Stimulated activated CD4-positive, alpha-beta T cell treated with anti-CD3 and anti-CD28 coated beads, Interleukin-2, amount 100 ng/mL, for 24 hours (primary cell): Measurements from ENCODE around the gene GNMT.
A peak's percentile ranks its signal among the peaks of the same experiment; 100 is the strongest.
"Not testable (repeated sequence)": the region's sequence is repeated elsewhere in the genome, so short reads cannot be mapped to it uniquely, and the experiment has no call there.

Experiments used
- DNase-seq, 2 donors: peaks; one replicate each; pipeline ENCODE4 v3.0.0-alpha.2; 2020

GNMT gene

DNA sequence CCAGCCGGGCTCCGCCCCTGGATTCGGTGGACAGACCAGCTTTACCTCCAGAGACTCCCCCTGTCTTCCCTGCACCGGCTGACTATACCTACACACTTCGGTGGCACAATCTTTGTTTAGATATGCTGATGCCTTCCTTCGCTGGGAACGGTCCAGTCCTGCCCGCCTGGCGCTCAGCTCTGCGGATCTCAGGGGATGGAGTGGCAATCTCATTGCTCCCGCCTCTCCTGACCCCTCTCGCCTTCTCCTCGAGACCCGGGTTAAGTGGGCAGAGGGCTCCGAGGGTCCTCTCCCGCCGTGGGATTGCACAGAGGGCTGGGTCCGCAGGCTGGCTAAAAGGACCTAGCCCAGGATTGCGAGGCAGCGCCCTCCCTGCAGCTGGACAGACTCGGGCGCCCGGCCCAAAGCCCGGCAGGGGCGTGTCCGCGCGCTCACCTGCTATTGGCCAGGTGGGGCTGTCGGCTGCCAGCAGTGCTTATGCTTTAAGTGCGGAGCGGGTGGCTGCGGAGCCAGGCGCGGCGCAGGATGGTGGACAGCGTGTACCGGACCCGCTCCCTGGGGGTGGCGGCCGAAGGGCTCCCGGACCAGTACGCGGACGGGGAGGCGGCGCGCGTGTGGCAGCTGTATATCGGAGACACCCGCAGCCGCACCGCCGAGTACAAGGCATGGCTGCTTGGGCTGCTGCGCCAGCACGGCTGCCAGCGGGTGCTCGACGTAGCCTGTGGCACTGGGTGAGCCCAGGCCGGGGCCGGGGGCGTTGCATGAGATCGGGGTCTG lies at the start of gene GNMT:
Gene GNMT, plus strand, starts transcription at position 512 of the 777 bp plus-strand sequence. Its CDS starts 14 bp downstream, at position 526.
- peak; percentile 34 to 52 for DNase-seq

DNA sequence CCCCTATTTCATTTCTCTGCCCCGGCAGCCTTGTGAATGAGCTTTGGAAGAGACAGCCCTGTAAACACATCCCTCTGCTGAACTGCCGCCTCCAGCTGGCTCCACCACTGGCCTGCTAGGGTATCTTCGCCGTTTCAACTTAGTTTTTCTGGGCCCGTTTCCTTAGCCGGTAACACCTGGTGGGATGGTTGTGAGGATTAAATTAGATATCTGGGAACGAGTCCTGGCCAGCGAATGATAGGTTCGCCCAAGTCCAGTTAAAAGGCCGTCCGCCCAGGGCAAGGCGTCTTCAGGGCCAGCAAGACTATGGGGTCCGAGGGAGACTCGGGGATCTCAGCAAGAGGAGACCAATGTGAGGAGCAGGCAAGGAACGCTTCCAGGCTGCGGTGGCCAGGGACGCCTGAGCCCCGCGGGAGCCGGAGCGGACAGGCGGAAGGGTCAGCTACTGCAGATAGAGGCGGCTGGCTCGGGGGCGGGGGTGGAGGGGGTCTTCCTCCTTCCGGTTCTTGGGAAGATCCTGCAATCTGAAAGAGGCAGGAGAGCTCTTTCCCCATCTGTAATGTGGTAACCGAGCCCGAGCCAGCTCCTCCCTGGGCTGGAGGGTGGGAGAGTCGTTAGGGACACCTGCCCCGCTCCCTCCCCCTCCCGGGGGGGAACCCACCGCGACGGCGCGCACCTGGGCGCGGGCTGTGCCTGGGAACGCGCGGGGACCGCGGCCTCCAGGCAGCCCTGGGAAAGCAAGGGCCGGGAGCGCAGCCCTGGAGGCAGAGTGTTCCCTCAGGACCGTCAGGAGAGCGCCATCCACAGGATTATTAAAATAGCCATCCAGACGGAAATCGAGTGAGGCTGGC lies 49.2 kb upstream of the GNMT start:
- DNase-seq: no peak

DNA sequence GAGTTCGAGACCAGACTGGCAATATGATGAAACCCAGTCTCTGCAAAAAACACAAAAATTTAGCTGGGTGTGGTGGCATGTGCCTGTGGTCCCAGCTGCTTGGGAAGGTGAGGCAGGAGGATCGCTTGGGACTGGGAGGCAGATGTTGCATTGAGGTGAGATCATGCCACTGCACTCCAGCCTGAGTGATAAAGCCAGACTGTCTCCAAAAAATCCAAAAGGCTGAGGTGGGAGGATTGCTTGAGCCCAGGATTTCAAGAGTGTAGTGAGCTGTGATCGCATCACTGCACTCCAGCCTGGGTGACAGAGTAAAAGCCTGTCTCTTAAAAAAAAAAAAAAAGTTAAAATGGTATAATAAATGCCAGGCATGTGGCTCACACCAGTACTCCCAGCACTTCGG lies 46.0 kb upstream of the GNMT start:
- DNase-seq: no peak

DNA sequence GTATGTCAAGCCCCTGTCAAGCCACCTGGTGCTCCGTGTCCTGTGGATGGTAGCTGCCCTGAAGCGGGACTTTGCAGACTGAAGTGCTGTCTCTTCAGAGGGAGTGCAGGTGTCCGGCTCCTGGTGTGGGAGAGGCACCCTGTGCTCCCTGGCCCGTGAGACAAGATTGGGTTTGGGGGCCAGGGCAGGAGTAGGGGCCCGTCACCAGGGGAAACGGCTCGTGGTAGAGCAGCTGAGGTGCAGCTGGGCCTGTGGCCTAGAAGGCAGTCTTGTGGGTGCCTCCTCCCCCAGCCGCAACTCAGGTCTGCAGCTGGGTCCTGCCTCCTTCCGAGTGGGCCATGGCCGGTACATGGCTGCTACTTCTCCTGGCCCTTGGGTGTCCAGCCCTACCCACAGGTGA lies 44.8 kb upstream of the GNMT start, which contains the start of gene PTCRA:
Gene PTCRA, plus strand, starts transcription at position 322 of the 400 bp plus-strand sequence. Its CDS starts 17 bp downstream, at position 339.
- no peak for DNase-seq

DNA sequence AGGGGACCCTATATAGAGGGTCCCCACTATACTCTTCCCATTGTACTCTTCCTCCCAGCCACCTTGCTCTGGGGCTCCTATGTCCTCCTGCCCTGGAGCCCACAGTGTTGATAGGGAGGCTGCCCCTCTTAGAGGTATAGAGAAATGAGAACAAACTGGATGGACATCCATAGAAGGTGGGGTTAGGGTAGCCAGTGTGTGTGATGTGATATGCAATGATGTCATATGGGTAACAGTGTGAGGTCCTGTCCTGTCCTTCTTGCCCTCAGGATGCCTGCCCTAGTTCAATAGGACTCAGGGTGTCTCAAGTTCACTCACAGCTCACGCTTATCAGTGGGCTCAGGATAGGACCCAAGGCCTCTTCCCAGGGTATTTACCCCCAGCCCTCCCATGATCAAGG lies 44.3 kb upstream of the GNMT start:
- no peak for DNase-seq

DNA sequence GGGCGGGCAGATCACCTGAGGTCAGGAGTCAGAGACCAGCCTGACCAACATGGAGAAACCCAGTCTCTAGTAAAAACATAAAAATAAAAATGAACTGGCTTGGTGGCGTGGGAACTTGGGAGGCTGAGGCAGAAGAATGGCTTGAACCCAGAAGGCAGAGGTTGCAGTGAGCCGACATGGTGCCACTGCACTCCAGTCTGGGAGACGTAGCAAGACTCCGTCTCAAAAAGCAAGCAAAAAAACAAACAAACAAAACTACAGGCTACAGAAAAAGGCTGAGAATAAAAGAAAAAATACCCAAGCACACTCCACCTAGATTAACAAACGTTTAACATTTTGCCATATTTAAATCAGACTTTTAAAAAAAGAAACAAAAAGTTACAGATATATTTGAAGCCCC lies 38.8 kb upstream of the GNMT start:
- DNase-seq: no peak

DNA sequence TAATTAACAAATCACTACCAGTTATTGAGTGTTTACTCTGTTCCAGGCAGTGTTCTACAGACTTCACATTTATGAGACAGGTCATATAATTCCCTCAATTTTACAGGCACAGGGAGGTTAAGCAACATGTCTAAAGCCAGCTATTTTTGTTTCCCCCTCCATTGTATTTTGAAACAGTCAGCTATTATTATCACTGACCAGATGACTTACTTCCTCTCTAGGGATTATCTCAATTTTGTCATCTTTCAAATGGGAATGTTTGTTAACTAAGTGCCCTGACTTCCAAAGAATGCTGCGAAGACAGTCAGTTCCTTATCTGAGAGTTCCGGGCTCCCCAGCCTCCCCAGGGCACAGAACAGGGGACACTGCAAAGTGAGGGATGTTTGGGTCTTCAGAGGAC lies 36.9 kb upstream of the GNMT start:
- DNase-seq: no peak

DNA sequence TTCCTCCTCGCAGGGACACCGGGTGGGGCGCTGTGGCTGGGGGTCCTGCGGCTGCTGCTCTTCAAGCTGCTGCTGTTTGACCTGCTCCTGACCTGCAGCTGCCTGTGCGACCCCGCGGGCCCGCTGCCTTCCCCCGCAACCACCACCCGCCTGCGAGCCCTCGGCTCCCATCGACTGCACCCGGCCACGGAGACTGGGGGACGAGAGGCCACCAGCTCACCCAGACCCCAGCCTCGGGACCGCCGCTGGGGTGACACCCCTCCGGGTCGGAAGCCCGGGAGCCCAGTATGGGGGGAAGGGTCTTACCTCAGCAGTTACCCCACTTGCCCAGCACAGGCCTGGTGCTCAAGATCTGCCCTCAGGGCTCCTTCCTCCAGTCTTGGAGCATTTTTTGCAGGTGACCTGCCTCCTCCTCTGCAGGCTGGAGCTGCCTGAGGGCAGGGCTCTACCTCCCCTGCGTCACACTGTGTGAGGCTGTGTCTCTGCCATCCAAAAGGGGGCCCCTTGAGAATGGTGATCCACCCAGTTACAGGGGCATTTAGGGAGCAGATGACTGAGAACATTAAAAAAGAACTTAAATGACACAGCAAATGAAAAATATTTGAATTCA lies 35.2 kb upstream of the GNMT start:
- DNase-seq: no peak

DNA sequence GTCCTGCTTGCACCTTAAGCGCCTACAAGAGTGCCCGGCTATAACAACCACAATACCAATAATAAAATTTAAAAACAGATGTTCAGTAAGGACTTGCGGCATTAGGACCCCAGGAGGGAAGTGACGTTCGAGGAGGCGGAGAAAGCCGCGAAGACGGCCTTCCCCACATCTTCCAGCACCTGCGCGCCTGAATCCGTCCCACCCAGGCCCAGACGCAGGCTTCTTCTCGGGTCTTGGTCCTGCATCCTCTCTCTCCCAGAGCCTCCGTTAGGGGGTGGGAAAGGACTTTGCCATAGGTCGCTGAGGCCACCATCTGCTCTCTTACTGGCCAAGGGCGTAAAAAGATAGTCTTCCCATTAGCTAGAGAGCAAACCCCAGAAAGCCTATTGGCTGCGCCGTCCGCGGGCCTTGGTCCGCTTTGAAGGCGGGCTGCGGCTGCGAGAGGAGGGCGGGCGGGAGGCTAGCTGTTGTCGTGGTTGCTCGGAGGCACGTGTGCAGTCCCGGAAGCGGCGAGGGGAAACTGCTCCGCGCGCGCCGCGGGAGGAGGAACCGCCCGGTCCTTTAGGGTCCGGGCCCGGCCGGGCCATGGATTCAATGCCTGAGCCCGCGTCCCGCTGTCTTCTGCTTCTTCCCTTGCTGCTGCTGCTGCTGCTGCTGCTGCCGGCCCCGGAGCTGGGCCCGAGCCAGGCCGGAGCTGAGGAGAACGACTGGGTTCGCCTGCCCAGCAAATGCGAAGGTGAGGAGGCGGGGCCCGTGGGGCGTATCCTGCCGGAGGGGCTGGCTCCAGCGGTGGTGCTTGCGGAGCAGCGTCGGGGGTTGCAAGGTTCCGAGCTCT lies 31.4 kb upstream of the GNMT start, which contains the start of gene CNPY3:
Gene CNPY3, plus strand, starts transcription at position 495 of the 835 bp plus-strand sequence. Its CDS starts 91 bp downstream, at position 586.
- peak; percentile 93 to 94 for DNase-seq

DNA sequence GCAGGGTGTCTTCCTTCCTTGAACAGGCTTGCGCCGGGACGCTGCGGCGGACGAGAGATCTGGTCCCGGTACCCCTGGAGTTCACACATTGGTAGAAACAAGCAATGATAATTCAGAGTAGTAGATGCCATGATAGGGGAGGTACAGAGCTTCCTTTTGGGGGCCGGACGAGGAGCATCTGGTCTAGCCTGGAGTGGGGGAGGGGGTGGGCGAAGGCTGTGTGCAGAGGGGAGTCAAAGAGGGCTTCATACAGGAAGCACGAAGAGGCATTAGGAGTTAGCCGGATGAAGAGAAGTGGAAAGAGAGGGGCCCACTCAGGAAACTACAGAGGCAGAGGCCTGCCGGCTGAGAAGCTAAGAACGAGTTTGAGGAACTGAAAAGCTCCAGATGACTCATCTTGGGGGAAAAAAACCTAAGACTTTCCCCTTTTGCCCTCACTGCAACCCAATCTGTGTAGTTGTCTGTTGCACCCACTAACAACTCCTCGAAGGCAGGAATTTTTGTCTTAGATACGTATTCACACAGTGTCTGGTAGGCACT lies 30.7 kb upstream of the GNMT start:
- DNase-seq: peak; percentile 65 to 70

DNA sequence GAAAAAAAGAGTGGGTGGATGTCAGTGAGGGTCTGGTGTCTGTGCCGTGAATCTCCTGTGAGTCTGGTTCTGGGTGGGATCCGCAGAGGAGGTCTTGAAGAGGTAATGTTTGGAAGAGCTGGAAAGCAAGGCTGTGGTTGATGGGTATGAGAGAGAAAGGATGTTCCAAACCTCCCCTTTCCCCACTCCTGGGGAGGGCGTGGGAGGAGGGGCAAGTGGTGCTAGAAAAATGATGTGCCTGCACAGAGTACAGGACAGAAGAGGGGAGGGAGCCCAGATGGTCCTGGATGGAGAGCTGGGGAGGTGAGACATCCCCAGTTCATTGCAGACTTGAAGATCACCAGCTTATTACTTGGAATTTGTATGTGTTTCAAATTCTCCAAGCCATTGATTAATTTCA lies 28.1 kb upstream of the GNMT start:
- DNase-seq: no peak

DNA sequence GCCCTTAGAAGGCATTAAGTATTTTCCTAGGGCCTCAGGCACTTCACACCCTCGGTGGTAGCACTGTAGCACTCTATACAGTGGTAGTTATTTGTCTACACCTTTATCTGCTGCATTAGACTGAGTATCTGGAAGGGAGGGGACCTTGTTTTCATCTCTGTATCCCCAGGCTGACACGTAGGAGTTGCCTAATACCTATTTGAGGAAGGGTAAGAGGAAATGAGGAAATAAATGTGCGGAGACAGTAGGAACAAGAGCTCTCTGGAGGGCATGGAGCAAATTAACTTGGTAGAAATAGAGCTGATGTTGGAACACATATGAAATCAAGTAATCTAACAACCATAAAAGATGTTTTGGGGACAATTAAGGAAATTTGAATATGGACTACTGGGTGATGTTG lies 27.3 kb upstream of the GNMT start:
- no peak for DNase-seq

DNA sequence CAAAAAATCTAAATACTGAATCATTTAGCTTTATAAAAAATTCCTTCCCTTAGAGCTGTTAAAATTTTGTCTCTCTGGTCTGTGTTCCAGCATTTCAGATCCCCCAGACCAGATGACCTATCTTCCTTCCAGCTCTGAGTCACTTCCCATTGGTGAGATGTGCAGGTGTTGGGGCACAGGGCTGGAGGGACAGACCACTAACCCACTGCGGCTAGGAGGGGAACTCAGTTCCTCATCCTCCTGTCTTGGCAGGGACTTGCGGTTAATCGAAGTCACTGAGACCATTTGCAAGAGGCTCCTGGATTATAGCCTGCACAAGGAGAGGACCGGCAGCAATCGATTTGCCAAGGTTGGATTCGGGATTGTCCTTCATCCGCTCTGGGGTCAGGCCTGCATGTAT lies 25.2 kb upstream of the GNMT start:
- DNase-seq: no peak

DNA sequence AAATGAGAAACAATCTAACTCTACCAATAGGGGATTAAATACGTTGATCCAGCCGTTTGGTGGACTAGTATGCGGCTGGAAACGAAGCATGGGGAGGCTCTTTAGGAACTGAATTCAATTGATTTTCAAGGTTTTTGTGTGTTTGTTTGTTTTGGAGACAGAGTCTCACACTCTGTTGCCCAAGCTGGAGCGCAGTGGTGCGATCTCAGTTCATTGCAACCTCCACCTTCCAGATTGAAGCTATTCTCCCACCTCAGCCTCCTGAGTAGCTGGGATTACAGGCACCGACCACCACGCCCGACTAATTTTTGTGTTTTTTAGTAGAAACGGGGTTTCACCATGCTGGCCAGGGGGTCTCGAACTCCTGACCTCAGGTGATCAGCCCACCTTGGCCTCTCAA lies 24.2 kb upstream of the GNMT start:
- no peak for DNase-seq

DNA sequence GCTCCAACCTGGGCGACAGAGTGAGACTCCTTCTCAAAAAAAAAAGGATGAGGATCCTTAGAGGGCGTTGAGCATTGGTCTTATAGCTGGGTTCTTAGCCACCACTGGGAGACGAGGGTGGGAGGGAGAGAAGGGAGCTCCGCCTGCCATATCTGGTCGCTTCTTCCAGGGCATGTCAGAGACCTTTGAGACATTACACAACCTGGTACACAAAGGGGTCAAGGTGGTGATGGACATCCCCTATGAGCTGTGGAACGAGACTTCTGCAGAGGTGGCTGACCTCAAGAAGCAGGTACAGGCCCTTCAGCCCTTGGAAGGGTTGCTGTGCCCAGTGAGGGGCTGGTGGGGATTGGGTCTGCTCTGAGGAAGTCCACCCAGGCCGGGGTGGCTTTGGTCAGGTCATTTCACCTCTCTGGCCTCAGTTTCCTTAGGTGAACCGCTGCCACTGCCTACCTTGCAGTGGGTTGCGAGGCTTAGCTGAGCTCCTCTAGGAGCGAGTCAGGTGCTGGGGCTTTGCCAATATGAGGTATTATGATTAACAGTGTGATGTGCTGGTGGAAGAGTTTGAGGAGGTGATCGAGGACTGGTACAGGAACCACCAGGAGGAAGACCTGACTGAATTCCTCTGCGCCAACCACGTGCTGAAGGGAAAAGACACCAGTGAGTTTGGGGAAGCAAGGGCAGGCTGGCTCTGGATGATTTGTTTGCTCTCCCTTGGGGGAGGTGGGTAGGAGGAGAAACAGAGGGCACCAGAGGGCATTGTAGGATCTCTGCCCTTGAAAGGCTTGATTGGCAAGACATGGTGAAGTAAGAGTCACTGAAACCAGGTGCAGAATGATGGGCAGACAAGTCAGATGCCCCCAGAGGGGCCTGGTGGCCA lies 22.8 kb upstream of the GNMT start:
- DNase-seq: no peak

DNA sequence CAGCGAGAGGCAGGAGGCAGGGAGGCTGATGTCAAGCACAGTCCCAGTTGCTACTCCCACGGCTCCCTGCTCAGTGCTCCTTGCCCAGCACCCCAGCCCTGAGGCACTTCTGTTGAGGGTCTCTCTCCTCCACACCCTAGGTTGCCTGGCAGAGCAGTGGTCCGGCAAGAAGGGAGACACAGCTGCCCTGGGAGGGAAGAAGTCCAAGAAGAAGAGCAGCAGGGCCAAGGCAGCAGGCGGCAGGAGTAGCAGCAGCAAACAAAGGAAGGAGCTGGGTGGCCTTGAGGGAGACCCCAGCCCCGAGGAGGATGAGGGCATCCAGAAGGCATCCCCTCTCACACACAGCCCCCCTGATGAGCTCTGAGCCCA lies 22.1 kb upstream of the GNMT start:
- DNase-seq: no peak

DNA sequence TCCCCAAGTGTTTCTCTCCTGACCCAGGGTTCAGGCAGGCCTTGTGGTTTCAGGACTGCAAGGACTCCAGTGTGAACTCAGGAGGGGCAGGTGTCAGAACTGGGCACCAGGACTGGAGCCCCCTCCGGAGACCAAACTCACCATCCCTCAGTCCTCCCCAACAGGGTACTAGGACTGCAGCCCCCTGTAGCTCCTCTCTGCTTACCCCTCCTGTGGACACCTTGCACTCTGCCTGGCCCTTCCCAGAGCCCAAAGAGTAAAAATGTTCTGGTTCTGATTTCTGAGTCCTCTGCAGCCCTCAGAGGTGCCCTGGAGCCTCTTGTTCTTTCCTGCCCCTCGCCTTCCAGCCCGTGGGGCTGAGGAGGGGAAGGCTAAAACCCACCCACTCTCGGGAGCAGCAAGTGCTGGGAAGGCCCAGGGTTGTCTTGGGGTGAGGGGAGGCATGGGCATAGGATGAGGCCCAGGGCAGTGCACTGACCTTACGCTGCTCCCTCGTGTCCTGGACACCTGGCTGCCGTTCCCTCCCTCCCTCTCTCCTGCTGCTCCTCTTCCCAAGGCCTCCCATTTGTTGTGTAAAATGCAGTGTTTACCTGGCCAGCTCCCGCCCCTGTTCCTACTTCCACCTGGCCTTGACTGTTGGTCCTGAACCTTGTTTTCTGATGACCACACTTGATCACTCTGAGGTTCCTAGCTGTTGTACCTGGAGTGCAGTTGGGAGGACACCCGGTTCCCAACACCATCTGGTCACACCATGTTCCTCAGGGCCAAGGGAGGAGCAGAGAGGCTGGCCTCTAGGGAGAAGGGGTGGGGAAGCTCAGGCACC lies 21.4 kb upstream of the GNMT start:
- DNase-seq: no peak

DNA sequence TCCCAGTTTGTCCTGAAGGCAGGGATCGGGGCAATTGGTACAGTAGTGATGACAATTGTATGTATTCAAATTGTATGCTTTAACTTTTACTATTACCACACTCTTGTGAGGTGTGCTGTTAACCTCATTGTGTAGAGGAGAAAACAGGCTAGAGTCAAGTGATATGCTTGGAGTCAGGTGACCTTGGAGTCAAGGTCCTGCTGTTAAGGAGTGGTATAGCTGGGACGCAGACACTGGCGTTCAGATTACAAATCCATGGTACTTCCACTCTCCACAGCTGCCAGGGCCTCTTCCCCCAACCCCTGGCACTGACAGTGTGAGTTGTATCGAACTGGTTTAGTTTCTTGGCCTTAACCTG lies 20.8 kb upstream of the GNMT start:
- DNase-seq: no peak

DNA sequence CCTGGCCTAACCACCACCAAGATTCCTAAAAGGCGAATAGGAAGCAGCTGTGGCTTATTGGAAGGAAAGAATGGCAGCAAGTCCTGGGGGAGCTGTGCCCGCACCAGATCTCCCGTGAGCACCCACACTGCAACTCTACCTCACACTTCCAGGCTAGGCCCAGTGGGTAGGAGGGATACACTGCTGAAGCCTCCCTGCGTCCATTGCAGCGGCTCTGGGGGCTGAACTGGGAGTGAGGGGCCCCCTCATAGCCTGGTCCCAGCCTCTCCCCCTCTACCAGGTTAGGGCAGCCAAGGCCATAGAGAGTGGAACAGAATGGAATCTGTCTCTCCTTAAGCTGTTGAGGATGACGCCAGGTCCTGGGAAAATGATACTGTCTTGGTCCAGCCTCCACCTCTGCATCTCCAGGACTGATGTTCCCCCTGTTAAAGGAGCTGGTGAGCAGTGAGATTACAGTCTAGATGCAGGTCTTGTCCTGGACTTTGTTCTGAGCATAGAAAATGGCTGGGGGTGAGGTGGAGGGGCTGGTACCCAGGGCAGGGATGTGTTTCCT lies 20.0 kb upstream of the GNMT start:
- DNase-seq: no peak

DNA sequence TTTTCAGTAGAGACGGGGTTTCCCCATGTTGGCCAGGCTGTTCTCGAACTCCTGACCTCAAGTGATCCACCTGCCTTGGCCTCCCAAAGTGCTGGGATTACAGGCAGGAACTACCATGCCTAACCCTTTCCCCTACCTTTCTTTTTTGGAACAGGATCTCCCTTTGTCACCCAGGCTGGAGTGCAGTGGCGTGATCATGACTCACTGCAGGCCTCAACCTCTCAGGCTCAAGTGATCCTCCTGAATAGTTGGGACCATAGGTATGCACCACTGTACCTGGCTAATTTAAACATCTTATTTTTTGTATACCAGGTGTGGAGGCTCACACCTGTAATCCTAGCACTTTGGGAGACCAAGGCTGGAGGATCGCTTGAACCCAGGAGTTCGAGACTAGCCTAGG lies 19.2 kb upstream of the GNMT start:
- not testable (repeated sequence) for DNase-seq
